GM21825 (cell line): ENCODE measurements around the gene OFD1.

Source experiments
- ATAC-seq: cut with Tn5 transposase; IDR thresholded peaks from one replicate; pipeline ENCODE4 v1.9.1; 2021; ENCODE audit warnings: mild to moderate bottlenecking, moderate library complexity; ENCODE audit not compliant: unreplicated experiment

OFD1 gene

DNA sequence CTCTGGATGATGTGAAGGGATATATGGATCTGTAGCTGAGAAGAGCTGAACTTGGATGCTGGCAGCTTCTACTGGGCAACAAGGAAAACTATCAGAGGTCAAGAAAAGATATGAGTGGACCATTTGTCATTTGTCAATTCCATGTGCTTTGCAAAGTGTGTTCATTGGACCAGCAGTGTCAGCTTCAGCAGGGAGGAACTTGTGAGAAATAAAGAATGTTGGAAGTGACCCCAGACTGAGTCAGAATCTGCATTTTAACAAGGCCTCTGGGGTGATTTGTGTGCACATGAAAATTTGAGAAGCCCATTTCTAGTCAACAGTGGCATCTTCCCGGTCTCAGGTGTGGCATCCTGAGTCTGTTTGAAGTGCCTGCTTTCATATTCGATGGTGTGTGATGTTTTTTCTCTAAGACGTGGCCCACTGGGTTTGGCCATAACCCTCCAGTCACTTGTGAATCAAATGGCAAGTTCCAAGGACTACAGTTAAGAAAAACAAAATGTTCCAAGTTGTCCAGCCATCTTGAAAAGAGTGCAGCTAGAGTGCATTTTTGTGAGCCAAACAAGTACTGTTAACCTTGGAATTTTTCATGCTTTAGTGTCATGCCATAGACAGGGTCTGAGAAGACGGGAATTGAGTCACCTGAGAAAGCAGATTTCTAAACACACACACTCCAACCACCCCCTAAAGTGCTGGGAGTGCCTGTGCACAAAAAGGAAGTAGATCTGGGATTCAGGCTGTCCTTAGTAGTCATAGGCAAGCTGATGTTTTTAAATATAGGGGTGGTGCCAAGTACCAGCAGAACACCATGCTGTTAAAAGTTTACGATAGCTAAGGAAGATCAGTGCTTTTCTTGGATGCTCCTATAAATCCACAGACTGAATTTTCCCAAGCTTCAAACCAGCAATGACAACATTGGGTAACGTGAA lies 55.9 kb downstream of the OFD1 start:
- no peak for ATAC-seq

DNA sequence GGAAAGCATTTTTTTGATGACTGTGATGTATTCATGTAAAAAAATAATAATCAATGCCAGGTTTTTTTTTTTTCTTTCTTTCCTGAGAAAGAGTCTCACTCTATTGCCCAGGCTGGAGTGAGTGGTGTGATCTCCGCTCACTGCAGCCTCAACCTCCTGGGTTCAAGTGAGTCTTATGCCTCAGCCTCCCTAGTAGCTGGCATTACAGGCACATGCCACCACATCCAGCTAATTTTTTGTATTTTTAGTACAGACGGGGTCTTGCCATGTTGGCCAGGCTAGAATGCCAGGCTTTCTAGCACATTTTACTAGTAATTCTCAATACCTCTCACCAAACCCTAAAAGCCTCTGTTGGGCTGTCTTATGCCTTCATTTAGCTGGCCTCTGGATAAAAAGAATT lies 56.6 kb downstream of the OFD1 start:
- no peak for ATAC-seq

DNA sequence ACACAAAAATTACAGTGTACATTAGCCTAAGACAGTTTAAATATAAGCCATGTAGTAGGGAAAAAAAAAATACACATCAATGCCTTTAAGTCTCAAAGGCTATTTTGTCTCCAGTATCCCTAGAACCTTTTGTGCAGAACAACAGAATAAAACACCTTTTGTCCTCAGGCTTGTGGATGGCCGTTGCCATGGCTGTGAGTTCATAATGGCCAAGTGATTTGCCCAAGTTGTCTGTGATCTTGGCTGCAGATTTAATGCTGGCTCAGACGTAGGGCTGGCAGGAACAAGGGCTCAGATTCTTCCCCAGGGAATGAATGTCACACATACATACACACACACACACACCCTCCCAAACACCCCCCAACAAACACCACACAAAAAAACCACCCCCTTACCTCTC lies 57.0 kb downstream of the OFD1 start:
- no peak for ATAC-seq

DNA sequence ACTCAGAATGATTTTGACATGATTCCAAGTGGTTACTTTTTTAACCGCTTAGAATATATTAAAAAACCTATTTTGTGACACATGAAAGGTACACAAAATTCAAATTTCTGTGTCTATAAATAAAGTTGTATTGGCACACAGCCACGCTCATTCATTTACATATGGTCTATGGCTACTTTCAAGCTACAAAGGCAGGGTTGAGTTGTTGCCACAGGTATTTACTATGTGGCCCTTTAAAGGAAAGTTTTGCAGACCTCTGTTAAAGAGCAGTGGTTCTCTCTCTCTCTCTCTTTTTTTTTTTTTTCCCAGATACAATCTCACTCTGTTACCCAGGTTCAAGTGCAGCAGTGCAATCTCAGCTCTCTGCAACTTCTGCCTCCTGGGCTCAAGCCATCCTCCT lies 59.3 kb downstream of the OFD1 start:
- no peak for ATAC-seq

DNA sequence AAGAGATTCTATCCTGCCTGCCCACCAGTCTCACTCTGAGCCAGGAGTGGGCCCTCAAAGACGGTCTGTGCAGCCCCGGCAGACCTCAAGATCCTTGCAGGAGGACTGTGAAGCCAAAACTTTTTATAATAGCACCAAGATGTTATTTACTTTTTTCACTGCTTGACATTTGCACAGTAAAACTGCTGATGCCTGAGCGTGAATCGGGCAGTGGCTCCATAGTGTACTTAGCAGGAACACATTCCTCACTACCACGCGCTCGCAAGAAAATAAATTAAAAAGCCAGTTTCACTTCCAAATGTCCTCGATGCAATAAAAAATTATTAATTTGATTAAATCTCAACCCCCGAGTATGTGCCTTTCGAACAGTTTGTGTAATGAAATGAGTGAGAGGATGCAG lies 59.9 kb downstream of the OFD1 start:
- no peak for ATAC-seq

DNA sequence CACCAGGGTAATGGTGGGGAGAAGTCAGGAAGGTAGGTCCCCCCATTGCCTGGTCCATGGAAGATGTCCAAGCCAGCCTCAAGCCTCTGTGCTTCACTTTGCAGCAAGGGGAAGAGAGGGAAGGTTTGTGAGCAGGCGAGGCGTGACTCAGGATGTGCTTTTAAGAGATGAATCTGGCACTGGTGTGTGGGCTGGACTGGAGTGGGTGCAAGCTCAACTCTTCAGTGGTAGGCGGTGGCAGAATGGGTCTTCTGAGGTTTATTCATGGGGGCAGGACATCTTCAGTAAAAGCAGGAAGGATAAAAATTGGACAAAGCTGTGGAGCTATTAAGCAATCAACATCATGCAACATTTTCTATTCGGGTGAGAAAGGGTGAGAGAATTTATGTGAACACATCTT lies 63.0 kb downstream of the OFD1 start:
- ATAC-seq = no peak

DNA sequence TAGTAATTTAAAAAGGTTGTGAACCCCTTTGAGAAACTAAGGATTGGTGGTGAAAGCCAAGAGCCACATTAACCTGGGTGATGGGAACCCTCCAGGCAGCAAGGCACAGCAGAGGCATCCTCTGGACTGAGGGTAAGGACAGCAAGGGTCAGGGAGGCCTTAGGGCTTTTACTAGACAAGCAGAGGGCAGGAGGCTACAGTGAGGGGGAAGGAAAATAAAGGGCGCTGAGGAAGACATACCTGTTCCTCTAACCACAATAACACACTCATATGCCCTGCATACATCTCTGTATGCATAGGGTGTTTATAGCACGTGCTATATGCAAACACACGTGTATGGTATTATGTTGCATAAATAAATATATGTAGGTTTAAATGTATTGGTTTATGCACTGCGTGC lies 63.6 kb downstream of the OFD1 start:
- ATAC-seq = no peak

DNA sequence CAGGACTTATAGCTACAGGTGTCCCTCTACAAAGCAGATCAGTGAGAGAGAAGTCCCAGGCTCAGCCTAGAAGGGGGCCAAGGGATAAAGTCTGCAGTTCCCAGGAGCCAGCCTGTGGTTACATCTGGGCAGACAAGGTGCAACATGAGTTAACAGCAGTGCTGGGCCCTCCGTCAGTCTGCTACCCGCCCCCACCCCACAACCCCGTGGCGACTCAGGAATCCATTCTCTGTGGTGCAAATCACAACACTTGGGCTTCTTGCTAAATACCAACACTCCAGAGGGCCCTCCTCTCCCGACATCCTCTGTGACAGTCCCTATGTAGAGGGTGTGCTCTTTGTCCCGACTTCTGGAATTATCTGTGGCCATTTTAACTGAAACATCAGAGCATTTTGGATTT lies 68.6 kb downstream of the OFD1 start:
- no peak for ATAC-seq

DNA sequence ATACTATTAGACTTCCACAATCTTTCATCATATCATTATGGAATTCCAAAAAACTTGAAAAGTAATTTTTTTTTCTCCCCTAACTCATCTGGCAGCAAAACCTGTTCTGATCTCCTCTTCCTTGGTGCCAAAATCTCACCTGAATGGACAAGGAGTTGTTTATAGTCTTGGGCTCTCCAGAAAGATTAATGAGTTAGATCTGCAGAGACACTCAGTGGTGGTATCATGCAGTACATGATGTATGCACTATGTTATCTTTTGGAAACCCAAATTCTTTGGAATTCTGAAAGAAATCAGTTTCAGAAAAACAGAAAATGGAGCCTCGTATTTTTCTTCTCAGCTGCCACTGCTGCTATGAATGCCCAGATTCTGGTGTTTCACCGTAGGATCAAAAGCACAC lies 70.7 kb downstream of the OFD1 start:
- no peak for ATAC-seq

DNA sequence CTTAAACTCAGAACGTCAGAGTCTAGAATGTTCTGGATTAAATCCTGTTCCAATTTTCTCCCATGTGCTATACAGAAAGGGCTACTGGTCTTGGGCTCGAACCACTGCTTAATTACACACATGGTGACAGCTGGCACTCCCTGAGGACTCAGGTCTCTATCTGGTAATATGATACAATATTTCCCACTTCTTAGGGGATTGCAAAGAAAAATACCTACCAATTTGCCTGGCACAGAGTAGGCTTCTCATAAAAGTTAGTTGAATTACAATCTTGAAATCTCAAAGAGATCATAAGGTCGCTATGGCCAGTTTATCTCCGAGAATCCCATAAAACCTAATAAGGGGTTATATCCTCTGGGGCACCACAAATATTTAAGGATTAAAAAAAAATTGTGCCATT lies 73.7 kb downstream of the OFD1 start:
- ATAC-seq = no peak

DNA sequence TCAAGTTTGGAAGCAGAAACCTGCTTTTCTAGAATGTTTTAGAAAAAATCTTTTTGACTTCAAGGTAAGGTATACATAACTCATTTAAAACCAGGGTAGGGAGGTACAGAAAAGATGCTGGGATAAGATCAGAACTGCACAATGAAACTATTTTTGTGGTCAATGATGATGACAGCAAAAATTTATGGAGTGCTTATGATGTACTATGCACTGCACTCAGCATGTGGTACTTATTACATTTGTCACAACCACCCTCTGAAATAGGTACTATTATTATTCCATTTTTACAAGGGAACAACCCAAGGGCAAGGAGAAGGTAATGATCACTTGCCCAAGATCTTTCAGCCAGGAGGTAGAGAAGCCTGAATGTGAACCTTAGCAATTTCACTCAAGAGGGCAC lies 74.3 kb downstream of the OFD1 start:
- no peak for ATAC-seq

DNA sequence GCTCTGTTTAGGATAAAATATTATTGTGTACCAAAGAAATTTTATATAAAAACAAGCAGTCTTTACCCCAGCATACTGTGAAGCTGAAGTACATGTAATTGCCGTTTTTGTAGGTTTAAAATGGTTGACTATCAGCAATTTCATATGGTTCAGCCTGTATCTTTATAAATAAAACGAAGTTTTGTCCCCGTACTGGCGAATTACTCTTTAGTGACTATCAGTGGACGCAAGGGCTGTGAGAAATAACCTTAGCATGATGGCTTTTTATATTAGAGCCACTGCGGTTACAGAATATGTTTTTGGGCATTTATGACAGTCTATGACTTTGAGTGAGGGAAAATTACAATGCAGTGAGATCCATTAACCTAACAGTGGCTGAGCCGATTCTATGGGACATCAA lies 81.1 kb downstream of the OFD1 start:
- ATAC-seq = no peak

DNA sequence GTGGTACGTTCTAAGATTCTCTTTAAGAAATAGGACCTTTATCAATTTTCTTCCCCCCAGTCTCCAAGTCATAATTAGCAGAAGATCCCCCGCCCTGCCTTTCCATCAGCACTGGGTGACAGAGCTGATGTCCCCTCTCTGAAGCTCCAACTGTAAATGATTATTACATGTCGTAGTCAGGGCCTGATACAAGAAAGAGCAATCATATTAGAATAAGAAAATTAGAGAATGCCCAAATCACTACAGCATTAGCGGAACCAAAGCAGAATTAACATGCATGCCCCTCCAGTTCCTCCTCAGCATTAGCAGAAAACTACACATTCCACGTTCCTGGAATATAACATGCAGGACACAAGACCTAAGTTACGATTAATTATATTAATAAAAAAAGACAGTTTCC lies 81.6 kb downstream of the OFD1 start:
- ATAC-seq = no peak

DNA sequence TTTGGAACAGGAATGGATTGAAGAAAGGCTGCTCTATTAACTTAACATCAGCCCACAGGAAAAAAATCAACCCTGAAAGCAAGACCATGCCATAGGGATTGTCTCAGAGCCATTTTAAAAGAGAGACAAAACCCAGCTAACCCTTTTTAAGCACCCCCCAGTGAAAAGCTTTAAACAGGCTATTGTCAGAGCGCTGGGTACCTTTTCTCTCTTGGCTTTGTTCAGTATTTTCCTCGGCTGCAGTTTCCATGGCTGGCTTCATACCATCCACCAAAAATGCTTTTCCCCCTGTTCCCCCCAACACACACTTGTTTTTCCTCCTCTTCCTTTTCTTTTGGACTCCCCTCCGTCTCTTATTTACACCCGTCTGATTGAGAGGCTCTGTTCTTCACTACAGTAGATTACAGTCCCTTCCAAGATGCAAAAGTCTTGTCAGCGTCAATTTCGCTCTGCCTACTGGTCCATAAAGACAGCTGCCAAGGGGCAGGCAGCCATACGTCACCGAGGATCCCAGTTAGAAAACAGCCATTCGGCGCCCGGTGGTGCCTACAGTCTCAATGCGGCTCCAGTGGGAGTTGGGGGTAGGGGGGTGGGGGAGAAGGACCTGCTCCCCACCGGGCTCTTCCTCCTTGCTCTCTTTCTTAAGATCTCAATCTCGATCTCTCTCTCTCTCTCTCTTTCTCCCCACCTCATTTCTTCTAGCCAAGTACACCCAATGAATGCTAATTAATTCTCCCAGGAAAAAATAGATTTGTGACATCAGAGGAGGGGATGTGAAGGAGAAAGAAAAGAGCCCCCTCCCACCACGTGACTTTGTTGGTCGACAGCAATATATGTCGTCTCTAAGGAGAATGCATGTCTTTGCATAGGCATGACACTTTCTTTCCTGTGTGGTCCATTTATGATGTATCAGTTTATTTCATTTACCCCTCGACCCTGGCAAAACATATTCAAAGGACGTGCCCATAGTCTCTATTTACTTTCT lies 82.4 kb downstream of the OFD1 start, which contains the start of gene GPM6B:
GPM6B (minus strand) TSS at position 451 of the 985 bp plus-strand sequence; CDS start at position 262, 189 bp downstream.
- ATAC-seq = no peak
